Keratinocyte (primary cell): ENCODE results near the gene SEC62. TPM values are rescaled to one million over a fixed set of nuclear protein-coding genes. Genes with fewer than 3 reads are reported as not detected.

Source experiments
- DNase-seq: peaks from one replicate; pipeline ENCODE4 v3.0.0-alpha.2; 2011; ENCODE audit warnings: low read depth, missing footprints, low spot score
- FAIRE-seq: peaks from 2 replicates; lab custom pipeline; 2011; peaks lifted over from hg19 to GRCh38; lab: Jason Lieb, UNC
- H2AFZ ChIP-seq: 2 replicates; pipeline ENCODE4 v1.6.0; 2012; ENCODE audit warnings: low read length, control low read depth, inconsistent platforms; ENCODE audit not compliant: control insufficient read depth
- H3K27ac ChIP-seq: 2 replicates; pipeline ENCODE4 v1.5.1; 2011; ENCODE audit warnings: low read length; ENCODE audit not compliant: control insufficient read depth, insufficient read depth
- H3K27me3 ChIP-seq: 3 replicates; pipeline ENCODE4 v1.6.0; 2011; ENCODE audit warnings: low read length; ENCODE audit not compliant: control insufficient read depth, insufficient read depth; ENCODE audit errors: extremely low read depth
- H3K36me3 ChIP-seq, 2 experiments: 2 replicates in 1 of 2; 3 replicates in 1 of 2; pipeline ENCODE4 v1.5.1; 2011; ENCODE audit warnings: low read length in 2 of 2, mild to moderate bottlenecking in 1 of 2; ENCODE audit not compliant: control insufficient read depth in 2 of 2, insufficient read depth in 2 of 2; ENCODE audit errors: extremely low read depth in 1 of 2
- H3K4me1 ChIP-seq: 3 replicates; pipeline ENCODE4 v1.5.1; 2011; ENCODE audit warnings: low read length; ENCODE audit not compliant: control insufficient read depth, insufficient read depth; ENCODE audit errors: extremely low read depth
- H3K4me2 ChIP-seq: 3 replicates; pipeline ENCODE4 v1.6.0; 2011; ENCODE audit warnings: low read depth, low read length; ENCODE audit not compliant: control insufficient read depth, insufficient read depth; ENCODE audit errors: extremely low read depth
- H3K4me3 ChIP-seq, 3 experiments: fragments of 200-600 bp in 1 of 3; sonication (generic) in 1 of 3; 2 replicates in 2 of 3; 3 replicates in 1 of 3; pipeline ENCODE4 v1.5.1; 2011 to 2016; ENCODE audit warnings: low read length in 3 of 3, mild to moderate bottlenecking in 3 of 3, control low read depth in 2 of 3, inconsistent platforms in 1 of 3, low read depth in 1 of 3, mixed read lengths in 1 of 3, mixed run types in 1 of 3, moderate library complexity in 1 of 3; ENCODE audit not compliant: control insufficient read depth in 2 of 3, insufficient read depth in 2 of 3; ENCODE audit errors: extremely low read depth in 1 of 3
- H3K79me2 ChIP-seq: 2 replicates; pipeline ENCODE4 v1.6.0; 2012; ENCODE audit warnings: low read length; ENCODE audit not compliant: control insufficient read depth, insufficient read depth
- H3K9ac ChIP-seq: 3 replicates; pipeline ENCODE4 v1.6.0; 2011; ENCODE audit warnings: low read length; ENCODE audit not compliant: control insufficient read depth, insufficient read depth; ENCODE audit errors: extremely low read depth
- H3K9me1 ChIP-seq: 3 replicates; pipeline ENCODE4 v1.6.0; 2011; ENCODE audit warnings: low read length; ENCODE audit not compliant: control insufficient read depth, insufficient read depth; ENCODE audit errors: extremely low read depth
- H3K9me3 ChIP-seq: 2 replicates; pipeline ENCODE4 v1.5.1; 2012; ENCODE audit warnings: low read depth, low read length; ENCODE audit not compliant: control insufficient read depth
- H4K20me1 ChIP-seq: 3 replicates; pipeline ENCODE4 v1.6.0; 2011; ENCODE audit warnings: low read length; ENCODE audit not compliant: control insufficient read depth, insufficient read depth; ENCODE audit errors: extremely low read depth
- CTCF ChIP-seq, 3 experiments: IDR thresholded peaks in 1 of 3; conservative IDR thresholded peaks in 1 of 3; optimal IDR thresholded peaks in 1 of 3; 2 replicates in 2 of 3; 3 replicates in 1 of 3; pipeline versions ENCODE3 to v1.5.1; 2011; ENCODE audit warnings: low read length in 3 of 3, mild to moderate bottlenecking in 3 of 3, moderate library complexity in 2 of 3, control low read depth in 1 of 3, inconsistent platforms in 1 of 3; ENCODE audit not compliant: insufficient read depth in 2 of 3; ENCODE audit errors: extremely low read depth in 1 of 3
- EZH2 ChIP-seq: IDR thresholded peaks from one replicate; pipeline ENCODE4 v1.6.1; 2012; ENCODE audit warnings: inconsistent platforms, mild to moderate bottlenecking, low read length, moderate library complexity
- dilution Hi-C: fragments of 300-500 bp; cut with MboI; formaldehyde crosslinking; loops from one replicate; pipeline ENCODE4 v1.7.0; 2020; ENCODE audit warnings: low sequenced_read_pairs; ENCODE audit not compliant: extremely low pct_ligation_motif_present
- polyA plus RNA-seq, 5 experiments: library from polyadenylated mRNA; depleted of rRNA in 3 of 5; stranded (reverse) in 3 of 5; stranded (forward) in 1 of 5; unstranded in 1 of 5; fragments of >200 nt; gene quantifications; 1 replicate in 1 of 5; 2 replicates in 3 of 5; 3 replicates in 1 of 5; pipeline versions ENCODE4 v1.2.1 to v1.2.3, GENCODE V29; 2011 to 2012; ENCODE audit warnings: missing spikeins in 2 of 5, low read depth in 1 of 5, low replicate concordance in 1 of 5

Gene SEC62
- polyA plus RNA-seq, 1 donor (not counting 4 experiments of a cell fraction or from before 2014, with no cell fraction given), result 63.3 TPM

GRCh38 chr3:170027233-170028102, 60.9 kb downstream of the SEC62 start:
- no peak overlapping the region for H2AFZ ChIP-seq
- TF ChIP-seq CTCF (optimal IDR thresholded peaks at IDR 0.05 in 1 of 3, IDR thresholded peaks at IDR 0.05 in 1 of 3, conservative IDR thresholded peaks at IDR 0.05 in 1 of 3; ENCODE audit: extremely low read depth in 1 of 3, insufficient read depth in 2 of 3, low read length in 3 of 3) (no peak), EZH2 (no peak)
- H3K27ac ChIP-seq, result no peak overlapping the region
- no peaks in the 10 kb centered on the region for H3K27me3 ChIP-seq
- no peak overlapping the region for H3K4me3 ChIP-seq
- no peaks in the 10 kb centered on the region for H3K79me2 ChIP-seq
- H3K36me3 ChIP-seq, result no peaks in the 10 kb centered on the region
- H3K9me1 ChIP-seq, result no peaks in the 10 kb centered on the region
- H3K4me1 ChIP-seq, result no peaks in the 10 kb centered on the region
- FAIRE-seq, result no peak
- no peaks in the 10 kb centered on the region for H3K9me3 ChIP-seq
- no peak for DNase-seq
- no peaks in the 10 kb centered on the region for H4K20me1 ChIP-seq
- dilution Hi-C loops, result no loop called here
- H3K9ac ChIP-seq, result no peak overlapping the region
- H3K4me2 ChIP-seq, result no peak overlapping the region

GRCh38 chr3:170033489-170033888, 66.9 kb downstream of the SEC62 start:
- no peak overlapping the region for H3K4me3 ChIP-seq
- H3K9ac ChIP-seq, result no peak overlapping the region
- no peaks in the 10 kb centered on the region for H3K9me3 ChIP-seq
- no peak overlapping the region for H2AFZ ChIP-seq
- dilution Hi-C loops, result no loop called here
- no peak overlapping the region for H3K4me2 ChIP-seq
- H3K9me1 ChIP-seq, result no peaks in the 10 kb centered on the region
- no peaks in the 10 kb centered on the region for H3K79me2 ChIP-seq
- no peaks in the 10 kb centered on the region for H3K36me3 ChIP-seq
- H3K27me3 ChIP-seq, result peaks cover 5% of the 10 kb centered on the region
- DNase-seq (no peak), FAIRE-seq (no peak)
- no peaks in the 10 kb centered on the region for H4K20me1 ChIP-seq
- H3K27ac ChIP-seq, result no peak overlapping the region
- peaks cover 3% of the 10 kb centered on the region for H3K4me1 ChIP-seq
- TF ChIP-seq CTCF (optimal IDR thresholded peaks at IDR 0.05 in 1 of 3, IDR thresholded peaks at IDR 0.05 in 1 of 3, conservative IDR thresholded peaks at IDR 0.05 in 1 of 3; ENCODE audit: extremely low read depth in 1 of 3, insufficient read depth in 2 of 3, low read length in 3 of 3) (no peak), EZH2 (no peak)
